ENCODE results near the gene TGM5.
A peak's percentile ranks its signal among the peaks of the same experiment; 100 is the strongest.
"Not testable (repeated sequence)": the region's sequence is repeated elsewhere in the genome, so short reads cannot be mapped to it uniquely, and the experiment has no call there.

TGM5 gene, protein sequence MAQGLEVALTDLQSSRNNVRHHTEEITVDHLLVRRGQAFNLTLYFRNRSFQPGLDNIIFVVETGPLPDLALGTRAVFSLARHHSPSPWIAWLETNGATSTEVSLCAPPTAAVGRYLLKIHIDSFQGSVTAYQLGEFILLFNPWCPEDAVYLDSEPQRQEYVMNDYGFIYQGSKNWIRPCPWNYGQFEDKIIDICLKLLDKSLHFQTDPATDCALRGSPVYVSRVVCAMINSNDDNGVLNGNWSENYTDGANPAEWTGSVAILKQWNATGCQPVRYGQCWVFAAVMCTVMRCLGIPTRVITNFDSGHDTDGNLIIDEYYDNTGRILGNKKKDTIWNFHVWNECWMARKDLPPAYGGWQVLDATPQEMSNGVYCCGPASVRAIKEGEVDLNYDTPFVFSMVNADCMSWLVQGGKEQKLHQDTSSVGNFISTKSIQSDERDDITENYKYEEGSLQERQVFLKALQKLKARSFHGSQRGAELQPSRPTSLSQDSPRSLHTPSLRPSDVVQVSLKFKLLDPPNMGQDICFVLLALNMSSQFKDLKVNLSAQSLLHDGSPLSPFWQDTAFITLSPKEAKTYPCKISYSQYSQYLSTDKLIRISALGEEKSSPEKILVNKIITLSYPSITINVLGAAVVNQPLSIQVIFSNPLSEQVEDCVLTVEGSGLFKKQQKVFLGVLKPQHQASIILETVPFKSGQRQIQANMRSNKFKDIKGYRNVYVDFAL

DNA sequence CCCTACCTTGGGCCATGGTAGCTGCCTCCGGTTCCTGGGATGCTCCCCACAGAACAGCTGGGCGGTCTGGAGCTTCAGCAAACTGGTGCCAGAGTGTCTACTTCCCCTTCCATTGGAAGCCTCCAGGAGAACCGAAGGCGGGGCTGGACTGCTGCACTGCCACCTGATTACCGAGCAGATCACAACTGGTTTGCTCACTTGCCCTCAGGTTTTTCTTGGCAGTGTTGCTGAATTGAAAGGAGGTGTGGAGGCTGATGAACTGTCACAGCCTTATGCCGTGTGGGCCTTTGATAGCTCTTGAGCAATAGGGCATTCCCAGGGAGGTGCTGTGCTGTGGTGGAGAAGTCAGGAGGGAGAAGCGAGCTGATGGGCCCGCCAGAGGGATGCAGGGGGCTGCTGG is at the start of gene TGM5:
Gene TGM5 (minus strand): TSS at position 95 of the 400 bp plus-strand sequence. CDS start 79 bp downstream, at position 16.
- peak within 1 kb of the TSS; percentile 5 for H3K9ac ChIP-seq (ENCODE audit: low read length)
- no peak within 1 kb of the TSS for H3K4me3 ChIP-seq (ENCODE audit: low read length)
- peaks cover 6% of the 10 kb centered on the region for H3K4me1 ChIP-seq (ENCODE audit: control insufficient read depth, insufficient read depth, low read length)
- no peaks in the 10 kb centered on the region for H3K36me3 ChIP-seq (ENCODE audit: control insufficient read depth, insufficient read depth, low read length)
- H3K9me3 ChIP-seq (ENCODE audit: control insufficient read depth, low read length), result no peaks in the 10 kb centered on the region
- no peaks in the 10 kb centered on the region for H3K27me3 ChIP-seq (ENCODE audit: control insufficient read depth, insufficient read depth, low read length)

DNA sequence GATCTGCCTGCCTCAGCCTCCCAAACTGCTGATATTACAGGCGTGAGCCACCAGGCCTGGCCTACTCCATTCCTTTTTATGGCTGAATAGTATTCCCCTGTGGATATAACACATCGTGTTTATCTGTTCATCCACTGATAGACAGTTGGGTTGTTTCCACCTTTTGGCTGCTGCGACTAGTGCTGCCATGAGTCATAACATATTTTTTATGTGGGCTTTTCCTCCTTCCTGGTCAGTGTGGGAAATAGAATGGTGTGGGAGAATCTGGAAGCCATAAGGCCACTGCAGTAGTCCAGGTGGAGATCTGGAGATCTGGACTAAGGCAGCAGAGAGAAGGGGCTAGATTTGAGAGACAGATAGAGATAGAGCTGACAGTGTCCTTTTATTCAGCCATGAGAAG is 47.4 kb upstream of the TGM5 start:
- Histone ChIP-seq H3K4me3 (ENCODE audit: low read length) (no peak overlapping the region), H3K4me1 (ENCODE audit: control insufficient read depth, insufficient read depth, low read length) (no peaks in the 10 kb centered on the region), H3K9ac (ENCODE audit: low read length) (no peak overlapping the region)

DNA sequence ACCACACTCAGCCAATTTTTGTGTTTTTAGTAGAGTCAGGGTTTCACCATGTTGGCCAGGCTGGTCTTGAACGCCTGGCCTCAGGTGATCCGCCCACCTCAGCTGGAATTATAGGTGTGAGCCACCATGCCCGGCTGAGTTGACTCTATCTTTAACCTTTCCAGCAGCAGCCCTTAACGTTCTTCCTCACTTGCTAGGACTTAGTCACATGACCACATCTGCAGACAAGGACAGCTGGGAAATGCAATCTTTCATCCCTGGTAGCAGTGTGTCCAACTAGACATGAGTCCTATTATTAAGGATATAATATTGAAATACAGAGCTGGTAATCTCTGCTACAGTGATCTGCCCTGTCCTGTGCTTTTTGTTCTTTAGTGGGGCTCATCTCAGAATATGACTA is 45.6 kb upstream of the TGM5 start:
- Histone ChIP-seq H3K27me3 (ENCODE audit: control insufficient read depth, insufficient read depth, low read length) (peaks cover 21% of the 10 kb centered on the region), H3K9me3 (ENCODE audit: control insufficient read depth, low read length) (no peaks in the 10 kb centered on the region), H3K36me3 (ENCODE audit: control insufficient read depth, insufficient read depth, low read length) (no peaks in the 10 kb centered on the region), H3K4me3 (ENCODE audit: low read length) (no peak overlapping the region), H3K4me1 (ENCODE audit: control insufficient read depth, insufficient read depth, low read length) (no peaks in the 10 kb centered on the region), H3K9ac (ENCODE audit: low read length) (no peak overlapping the region)

More for the DNA sequence above, 47.4 kb upstream of the TGM5 start:
- Histone ChIP-seq H3K36me3 (ENCODE audit: control insufficient read depth, insufficient read depth, low read length) (no peaks in the 10 kb centered on the region), H3K27me3 (ENCODE audit: control insufficient read depth, insufficient read depth, low read length) (peaks cover 12% of the 10 kb centered on the region), H3K9me3 (ENCODE audit: control insufficient read depth, low read length) (no peaks in the 10 kb centered on the region)

DNA sequence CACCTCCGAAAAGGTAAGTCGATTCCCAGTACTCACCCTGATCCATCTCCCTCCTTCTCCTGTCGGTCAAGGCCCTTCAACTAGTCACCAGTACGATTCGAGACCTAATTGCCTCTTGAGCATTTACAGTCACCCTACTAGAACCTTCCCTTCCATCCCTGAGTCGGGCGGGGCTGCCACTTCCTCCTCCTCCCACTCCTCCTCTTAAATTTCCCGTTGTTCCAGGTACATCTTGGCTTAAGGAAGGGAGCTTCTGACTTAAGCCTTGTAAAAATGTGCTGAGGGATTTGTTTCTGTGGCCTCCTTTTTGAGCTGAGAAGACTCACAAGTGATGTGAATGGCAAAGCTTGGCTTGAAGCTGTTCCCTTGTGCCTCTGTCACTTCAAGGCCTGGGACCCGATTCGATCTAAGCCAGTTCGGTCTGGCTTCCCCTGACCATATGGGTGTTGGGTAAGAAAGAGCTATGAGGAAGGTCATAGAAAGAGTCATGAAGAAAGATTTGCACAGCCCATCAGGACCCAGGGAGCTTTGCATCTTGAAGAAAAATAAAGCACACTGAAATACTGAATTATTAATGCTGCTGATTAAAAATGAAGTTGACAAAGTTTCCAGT is 35.6 kb upstream of the TGM5 start, which contains the start of gene TGM7:
Gene TGM7 (minus strand): TSS at position 51 of the 613 bp plus-strand sequence.
- H3K4me3 ChIP-seq (ENCODE audit: low read length), result no peak within 1 kb of the TSS

DNA sequence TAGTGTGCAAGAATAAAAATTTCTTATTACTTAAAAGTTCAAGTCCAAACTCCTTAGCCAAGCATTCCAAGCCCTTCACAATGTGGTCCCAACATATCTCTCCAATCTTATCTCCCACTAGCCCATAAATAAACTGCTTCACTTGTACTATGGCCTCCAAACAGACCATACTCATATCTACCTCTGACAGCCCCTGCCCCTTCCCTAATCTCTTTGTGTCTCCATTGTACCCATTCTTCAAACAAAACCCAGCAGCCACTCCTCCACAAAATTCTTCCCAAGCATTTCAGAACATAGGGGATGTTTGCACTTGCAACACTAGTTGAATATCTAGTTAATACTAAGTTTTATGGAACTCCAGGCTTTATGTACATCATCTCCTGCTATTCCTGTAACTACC is 33.2 kb upstream of the TGM5 start:
- Histone ChIP-seq H3K36me3 (ENCODE audit: control insufficient read depth, insufficient read depth, low read length) (no peaks in the 10 kb centered on the region), H3K4me3 (ENCODE audit: low read length) (no peak overlapping the region), H3K9me3 (ENCODE audit: control insufficient read depth, low read length) (no peaks in the 10 kb centered on the region), H3K9ac (ENCODE audit: low read length) (no peak overlapping the region), H3K4me1 (ENCODE audit: control insufficient read depth, insufficient read depth, low read length) (no peaks in the 10 kb centered on the region), H3K27me3 (ENCODE audit: control insufficient read depth, insufficient read depth, low read length) (peaks cover 4% of the 10 kb centered on the region)

More for the DNA sequence above, 35.6 kb upstream of the TGM5 start, which contains the start of gene TGM7:
- Histone ChIP-seq H3K36me3 (ENCODE audit: control insufficient read depth, insufficient read depth, low read length) (no peaks in the 10 kb centered on the region), H3K9ac (ENCODE audit: low read length) (no peak within 1 kb of the TSS), H3K4me1 (ENCODE audit: control insufficient read depth, insufficient read depth, low read length) (no peaks in the 10 kb centered on the region), H3K9me3 (ENCODE audit: control insufficient read depth, low read length) (no peaks in the 10 kb centered on the region), H3K27me3 (ENCODE audit: control insufficient read depth, insufficient read depth, low read length) (peaks cover under 1% of the 10 kb centered on the region)

DNA sequence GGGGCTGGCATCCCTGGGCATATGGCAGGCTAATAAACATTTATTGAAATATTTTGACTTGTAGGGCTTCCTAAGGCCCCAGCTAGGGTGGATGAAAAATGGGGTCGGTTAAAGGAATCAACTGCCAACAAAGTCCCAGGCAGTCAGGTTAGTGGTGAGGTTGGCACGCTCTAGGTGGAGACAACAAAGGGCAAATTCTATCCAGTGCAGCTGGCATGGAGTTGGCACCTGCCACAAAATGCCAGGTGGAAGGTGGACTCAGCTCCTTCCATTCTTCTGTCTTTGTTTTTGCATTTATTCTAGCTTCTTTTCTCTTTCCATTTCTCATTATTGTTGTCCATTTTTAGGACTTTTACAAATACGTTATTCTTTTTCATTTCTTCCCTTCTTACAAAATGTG is 32.7 kb upstream of the TGM5 start:
- Histone ChIP-seq H3K4me3 (ENCODE audit: low read length) (no peak overlapping the region), H3K27me3 (ENCODE audit: control insufficient read depth, insufficient read depth, low read length) (peaks cover 9% of the 10 kb centered on the region), H3K36me3 (ENCODE audit: control insufficient read depth, insufficient read depth, low read length) (no peaks in the 10 kb centered on the region), H3K9me3 (ENCODE audit: control insufficient read depth, low read length) (no peaks in the 10 kb centered on the region), H3K9ac (ENCODE audit: low read length) (no peak overlapping the region), H3K4me1 (ENCODE audit: control insufficient read depth, insufficient read depth, low read length) (no peaks in the 10 kb centered on the region)

DNA sequence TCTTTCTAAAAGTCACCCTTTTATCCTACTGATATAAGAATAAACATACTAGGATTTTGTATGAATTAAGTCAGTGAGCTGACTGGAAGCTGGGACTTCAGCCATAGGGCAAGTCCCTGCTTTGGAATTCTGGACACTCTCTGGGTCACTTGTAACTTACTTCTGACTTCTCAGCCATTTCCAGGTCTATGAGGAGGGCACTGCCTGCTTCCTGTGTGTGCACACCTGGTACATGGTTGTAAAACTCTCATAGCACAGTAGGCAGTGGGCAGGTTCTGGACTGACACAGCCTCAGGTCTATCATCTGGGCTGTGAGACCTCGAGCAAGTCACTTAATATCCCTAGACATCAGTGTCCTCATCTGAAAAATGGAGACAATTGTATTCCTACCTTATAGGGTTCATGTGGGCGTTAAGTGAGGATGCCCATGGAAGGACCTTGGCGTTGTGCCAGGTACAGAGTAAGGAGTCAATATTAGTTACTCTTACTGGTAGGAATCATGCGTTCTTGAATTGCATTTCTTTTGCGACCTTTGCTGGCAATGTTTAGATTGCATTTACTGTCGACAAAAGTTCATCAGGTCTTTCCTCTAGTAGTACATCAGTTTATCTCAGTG is 27.5 kb upstream of the TGM5 start:
- no peaks in the 10 kb centered on the region for H3K9me3 ChIP-seq (ENCODE audit: control insufficient read depth, low read length)
- H3K9ac ChIP-seq (ENCODE audit: low read length), result no peak overlapping the region
- peaks cover 20% of the 10 kb centered on the region for H3K27me3 ChIP-seq (ENCODE audit: control insufficient read depth, insufficient read depth, low read length)
- no peak overlapping the region for H3K4me3 ChIP-seq (ENCODE audit: low read length)
- no peaks in the 10 kb centered on the region for H3K4me1 ChIP-seq (ENCODE audit: control insufficient read depth, insufficient read depth, low read length)
- no peaks in the 10 kb centered on the region for H3K36me3 ChIP-seq (ENCODE audit: control insufficient read depth, insufficient read depth, low read length)

DNA sequence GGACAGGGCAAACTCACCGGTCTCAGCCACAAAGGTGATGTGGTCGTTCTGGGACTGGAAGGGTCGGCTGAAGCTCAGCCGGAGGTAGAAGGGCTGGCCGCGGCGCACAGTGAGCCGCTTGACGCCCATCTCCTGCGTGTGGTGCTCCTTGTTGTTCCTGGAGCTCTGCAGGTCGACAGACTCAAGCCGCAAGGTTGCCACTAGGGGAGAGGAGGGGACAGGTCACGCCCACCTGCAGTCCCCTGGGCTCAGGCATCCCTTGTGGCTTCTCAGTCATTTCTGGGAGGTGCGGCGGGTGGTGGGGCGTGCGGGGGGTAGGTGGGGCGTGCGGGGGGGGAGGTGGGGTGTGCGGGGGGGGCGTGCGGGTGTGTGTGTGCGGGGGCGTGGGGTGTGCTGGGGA is 26.7 kb upstream of the TGM5 start:
- no peak overlapping the region for H3K4me3 ChIP-seq (ENCODE audit: low read length)
- peaks cover 20% of the 10 kb centered on the region for H3K27me3 ChIP-seq (ENCODE audit: control insufficient read depth, insufficient read depth, low read length)
- no peaks in the 10 kb centered on the region for H3K9me3 ChIP-seq (ENCODE audit: control insufficient read depth, low read length)
- H3K4me1 ChIP-seq (ENCODE audit: control insufficient read depth, insufficient read depth, low read length), result no peaks in the 10 kb centered on the region
- no peaks in the 10 kb centered on the region for H3K36me3 ChIP-seq (ENCODE audit: control insufficient read depth, insufficient read depth, low read length)
- no peak overlapping the region for H3K9ac ChIP-seq (ENCODE audit: low read length)

DNA sequence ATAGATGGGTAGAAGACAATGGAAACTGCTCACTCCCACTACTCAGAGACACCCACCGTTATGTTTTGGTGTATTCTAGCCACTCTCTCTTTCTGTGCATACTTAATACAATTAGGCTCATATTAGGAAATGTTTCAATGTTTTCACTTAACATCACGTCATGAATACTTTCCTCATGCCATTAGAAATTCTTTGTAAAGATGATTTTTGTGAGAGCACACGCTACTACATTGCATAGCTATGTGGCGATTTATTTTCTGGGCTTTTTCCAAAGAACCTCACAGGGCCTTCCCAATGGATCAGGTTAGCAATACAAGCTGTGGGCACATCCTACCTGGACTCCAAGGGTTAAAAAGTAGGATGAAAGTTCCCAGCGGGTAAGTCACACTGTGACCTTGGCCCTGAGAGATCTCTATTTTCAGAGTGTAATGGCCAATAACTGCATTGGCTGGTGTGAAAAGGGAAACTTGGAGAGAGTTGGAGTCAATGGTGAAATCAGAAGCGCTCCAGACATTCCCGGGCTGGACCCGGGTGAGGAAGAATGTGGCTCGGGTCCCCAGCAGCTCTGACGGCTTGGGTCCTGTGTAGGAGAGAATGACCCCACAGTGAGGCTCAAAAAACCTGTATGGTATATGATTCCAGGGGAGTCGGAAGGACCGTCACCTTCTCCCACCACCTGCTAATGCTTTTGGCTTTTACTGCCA is 25.8 kb upstream of the TGM5 start:
- Histone ChIP-seq H3K4me1 (ENCODE audit: control insufficient read depth, insufficient read depth, low read length) (no peaks in the 10 kb centered on the region), H3K9me3 (ENCODE audit: control insufficient read depth, low read length) (no peaks in the 10 kb centered on the region), H3K4me3 (ENCODE audit: low read length) (no peak overlapping the region), H3K36me3 (ENCODE audit: control insufficient read depth, insufficient read depth, low read length) (no peaks in the 10 kb centered on the region), H3K27me3 (ENCODE audit: control insufficient read depth, insufficient read depth, low read length) (peaks cover 20% of the 10 kb centered on the region), H3K9ac (ENCODE audit: low read length) (no peak overlapping the region)

DNA sequence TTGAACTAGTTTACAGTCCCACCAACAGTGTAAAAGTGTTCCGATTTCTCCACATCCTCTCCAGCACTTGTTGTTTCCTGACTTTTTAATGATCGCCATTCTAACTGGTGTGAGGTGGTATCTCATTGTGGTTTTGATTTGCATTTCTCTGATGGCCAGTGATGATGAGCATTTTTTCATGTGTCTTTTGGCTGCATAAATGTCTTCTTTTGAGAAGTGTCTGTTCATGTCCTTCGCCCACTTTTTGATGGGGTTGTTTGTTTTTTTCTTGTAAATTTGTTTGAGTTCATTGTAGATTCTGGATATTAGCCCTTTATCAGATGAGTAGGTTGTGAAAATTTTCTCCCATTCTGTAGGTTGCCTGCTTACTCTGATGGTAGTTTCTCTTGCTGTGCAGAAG is 22.9 kb upstream of the TGM5 start:
- peaks cover 14% of the 10 kb centered on the region for H3K27me3 ChIP-seq (ENCODE audit: control insufficient read depth, insufficient read depth, low read length)
- H3K9me3 ChIP-seq (ENCODE audit: control insufficient read depth, low read length); H3K4me1 ChIP-seq (ENCODE audit: control insufficient read depth, insufficient read depth, low read length); H3K4me3 ChIP-seq (ENCODE audit: low read length); H3K36me3 ChIP-seq (ENCODE audit: control insufficient read depth, insufficient read depth, low read length); H3K9ac ChIP-seq (ENCODE audit: low read length): not testable (repeated sequence)

DNA sequence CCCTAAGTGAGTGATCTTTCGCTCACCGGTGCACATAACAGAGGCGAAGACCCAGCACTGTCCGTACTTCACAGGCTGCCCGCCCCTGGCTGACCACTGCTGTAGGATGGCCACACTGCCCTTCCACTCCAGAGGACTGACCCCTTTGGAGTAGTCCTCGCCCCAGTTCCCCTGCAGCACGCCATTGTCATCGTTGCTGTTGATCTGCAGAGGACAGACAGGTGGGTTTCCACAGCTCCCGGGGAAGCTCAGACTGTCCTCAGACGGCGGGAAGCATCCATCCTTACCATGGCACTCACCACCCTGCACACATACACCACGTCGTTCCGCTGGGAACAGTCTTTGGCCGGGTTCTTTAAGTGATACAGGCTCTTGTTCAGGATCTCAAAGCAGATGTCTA is 20.5 kb upstream of the TGM5 start:
- Histone ChIP-seq H3K9me3 (ENCODE audit: control insufficient read depth, low read length) (no peaks in the 10 kb centered on the region), H3K4me3 (ENCODE audit: low read length) (no peak overlapping the region), H3K4me1 (ENCODE audit: control insufficient read depth, insufficient read depth, low read length) (no peaks in the 10 kb centered on the region), H3K9ac (ENCODE audit: low read length) (no peak overlapping the region), H3K36me3 (ENCODE audit: control insufficient read depth, insufficient read depth, low read length) (no peaks in the 10 kb centered on the region), H3K27me3 (ENCODE audit: control insufficient read depth, insufficient read depth, low read length) (no peaks in the 10 kb centered on the region)
